CD14-positive monocyte (primary cell): ENCODE measurements around the gene MCC. TPM values are rescaled to one million over a fixed set of nuclear protein-coding genes. Genes with fewer than 3 reads are reported as not detected.

ENCODE experiments used
- DNase-seq, 3 donors: peaks; one replicate each; pipeline ENCODE4 v3.0.0-alpha.2; 2011 to 2022
- H2AFZ ChIP-seq: 2 replicates; pipeline ENCODE4 v1.6.0; 2012; ENCODE audit warnings: mild to moderate bottlenecking, low read depth, low read length, inconsistent platforms; ENCODE audit not compliant: insufficient read depth, poor library complexity, severe bottlenecking
- H3K27ac ChIP-seq, 2 donors: 1 replicate in 1 of 2; 2 replicates in 1 of 2; pipeline ENCODE4 v1.5.1; 2012 to 2013; ENCODE audit warnings: low read length in 2 of 2, control low read depth in 1 of 2, inconsistent platforms in 1 of 2, low read depth in 1 of 2, mild to moderate bottlenecking in 1 of 2
- H3K27me3 ChIP-seq, 2 donors: one replicate each; pipeline versions ENCODE4 v1.6.0 to v1.6.1; 2011 to 2013; ENCODE audit warnings: low read length in 2 of 2; ENCODE audit not compliant: control insufficient read depth in 2 of 2, insufficient read depth in 2 of 2
- H3K36me3 ChIP-seq, 2 donors: replicated peaks in 1 of 2; 1 replicate in 1 of 2; 2 replicates in 1 of 2; pipeline versions ENCODE4 v1.5.1 to v1.6.1; 2012 to 2013; ENCODE audit warnings: low read length in 2 of 2, control low read depth in 1 of 2, inconsistent platforms in 1 of 2, mild to moderate bottlenecking in 1 of 2; ENCODE audit not compliant: insufficient read depth in 2 of 2, control insufficient read depth in 1 of 2
- H3K4me1 ChIP-seq, 2 donors: 1 replicate in 1 of 2; 2 replicates in 1 of 2; pipeline versions ENCODE4 v1.5.1 to v1.6.1; 2012 to 2013; ENCODE audit warnings: low read length in 2 of 2, control low read depth in 1 of 2, inconsistent platforms in 1 of 2, mild to moderate bottlenecking in 1 of 2, moderate library complexity in 1 of 2; ENCODE audit not compliant: insufficient read depth in 2 of 2, control insufficient read depth in 1 of 2
- H3K4me2 ChIP-seq: replicated peaks from 2 replicates; pipeline ENCODE3; 2012; ENCODE audit warnings: low read length, moderate library complexity, mild to moderate bottlenecking; ENCODE audit not compliant: poor library complexity, severe bottlenecking; ENCODE audit errors: extremely low read depth
- H3K4me3 ChIP-seq, 3 experiments: fragments of 200-600 bp in 1 of 3; sonication (generic) in 1 of 3; replicated peaks in 1 of 3; 1 replicate in 2 of 3; 2 replicates in 1 of 3; pipeline ENCODE4 v1.5.1; 2011 to 2013; ENCODE audit warnings: low read length in 3 of 3, mild to moderate bottlenecking in 3 of 3, control low read depth in 2 of 3, low read depth in 2 of 3, inconsistent platforms in 1 of 3, moderate library complexity in 1 of 3
- H3K79me2 ChIP-seq: 2 replicates; pipeline ENCODE4 v1.6.0; 2012; ENCODE audit warnings: mild to moderate bottlenecking, control low read depth, inconsistent platforms, low read length, moderate library complexity; ENCODE audit not compliant: insufficient read depth
- H3K9ac ChIP-seq: 2 replicates; pipeline ENCODE4 v1.6.0; 2017; ENCODE audit warnings: low read length, mild to moderate bottlenecking; ENCODE audit not compliant: insufficient read depth, poor library complexity, severe bottlenecking
- H3K9me3 ChIP-seq, 2 donors: replicated peaks in 1 of 2; 1 replicate in 1 of 2; 2 replicates in 1 of 2; pipeline versions ENCODE4 v1.5.1 to v1.6.1; 2012 to 2013; ENCODE audit warnings: low read length in 2 of 2, control low read depth in 1 of 2; ENCODE audit not compliant: control insufficient read depth in 1 of 2, insufficient read depth in 1 of 2
- H4K20me1 ChIP-seq: 2 replicates; pipeline ENCODE4 v1.6.0; 2012; ENCODE audit warnings: mild to moderate bottlenecking, low read length, control low read depth, moderate library complexity; ENCODE audit not compliant: insufficient read depth
- H3K27ac Mint-ChIP-seq, 7 donors: one replicate each; pipeline ENCODE4 v1.8.0; 2020; ENCODE audit warnings: mild to moderate bottlenecking in 7 of 7, mixed read lengths in 7 of 7, moderate library complexity in 6 of 7, inconsistent platforms in 2 of 7
- H3K27me3 Mint-ChIP-seq, 3 donors: one replicate each; pipeline ENCODE4 v1.8.0; 2021 to 2022; ENCODE audit warnings: low read depth in 3 of 3, mild to moderate bottlenecking in 3 of 3, mixed read lengths in 3 of 3, moderate library complexity in 3 of 3, inconsistent platforms in 1 of 3
- H3K36me3 Mint-ChIP-seq, 2 donors: one replicate each; pipeline ENCODE4 v1.8.0; 2020; ENCODE audit warnings: mixed read lengths in 2 of 2, inconsistent platforms in 1 of 2, mild to moderate bottlenecking in 1 of 2
- H3K4me1 Mint-ChIP-seq: one replicate; pipeline ENCODE4 v1.8.0; 2020; ENCODE audit warnings: mild to moderate bottlenecking, mixed read lengths
- H3K4me3 Mint-ChIP-seq, 2 donors: one replicate each; pipeline ENCODE4 v1.8.0; 2020; ENCODE audit warnings: mild to moderate bottlenecking in 2 of 2, mixed read lengths in 2 of 2, moderate library complexity in 1 of 2
- H3K9me3 Mint-ChIP-seq, 7 donors: one replicate each; pipeline ENCODE4 v1.8.0; 2020 to 2022; ENCODE audit warnings: mixed read lengths in 7 of 7, mild to moderate bottlenecking in 6 of 7, moderate library complexity in 6 of 7, inconsistent platforms in 2 of 7
- CTCF ChIP-seq: fragments of 200-600 bp; IDR thresholded peaks from one replicate; pipeline ENCODE4 v1.8.0; 2022; ENCODE audit warnings: antibody characterized with exemption, mild to moderate bottlenecking
- WGBS: methylation state at CpG from one replicate; pipeline ENCODE4 v1.1.5; 2013; ENCODE audit warnings: missing lambda C conversion rate; ENCODE audit not compliant: insufficient coverage; 5-methylcytosine and 5-hydroxymethylcytosine counted together
- intact Hi-C, 2 donors: fragments of 100-400 bp; cut with micrococcal nuclease; formaldehyde crosslinking; loops; one replicate each; pipeline versions ENCODE4 v1.15.0 to v1.15.1; 2023
- polyA plus RNA-seq, 3 donors: library from polyadenylated mRNA; depleted of rRNA in 1 of 3; unstranded in 2 of 3; stranded (reverse) in 1 of 3; fragments of 300-500 nt in 2 of 3; fragments of >200 nt in 1 of 3; fragmentation: Illumina TruSeq in 2 of 3; gene quantifications; 1 replicate in 2 of 3; 2 replicates in 1 of 3; pipeline ENCODE4 v1.2.3, GENCODE V29; 2012 to 2021

The MCC gene
- polyA plus RNA-seq, 3 donors, result 0.09 TPM; not detected in 2

GRCh38 chr5:113340537-113340936, 147.7 kb downstream of the MCC start:
- no peak for DNase-seq
- Histone ChIP-seq H3K9ac (no peak overlapping the region), H3K36me3 (no peaks in the 10 kb centered on the region), H3K4me2 (no peak overlapping the region), H3K4me3 (no peak overlapping the region), H3K27me3 (peaks cover 0 to 8% of the 10 kb centered on the region in 2 donors), H4K20me1 (no peaks in the 10 kb centered on the region), H3K79me2 (no peaks in the 10 kb centered on the region), H2AFZ (no peak overlapping the region), H3K4me1 (no peaks in the 10 kb centered on the region), H3K27ac (no peak overlapping the region), H3K9me3 (no peaks in the 10 kb centered on the region)
- 60% methylated on average over 7 of the region's 7 CpGs for WGBS
- peaks cover 0 to 3% (median 0%) of the 10 kb centered on the region in 7 donors for H3K9me3 Mint-ChIP-seq
- intact Hi-C loops, result no loop called here
- H3K27ac Mint-ChIP-seq, result no peak overlapping the region
- no peak overlapping the region for H3K4me3 Mint-ChIP-seq
- no peak for TF ChIP-seq CTCF
- no peaks in the 10 kb centered on the region for H3K36me3 Mint-ChIP-seq
- peaks cover 9 to 32% (median 20%) of the 10 kb centered on the region in 3 donors for H3K27me3 Mint-ChIP-seq
- H3K4me1 Mint-ChIP-seq, result peaks cover 1% of the 10 kb centered on the region

GRCh38 chr5:113338628-113339027, 149.6 kb downstream of the MCC start:
- Mint-ChIP-seq H3K4me1 (peaks cover 1% of the 10 kb centered on the region), H3K27ac (no peak overlapping the region), H3K36me3 (no peaks in the 10 kb centered on the region), H3K4me3 (no peak overlapping the region), H3K27me3 (peaks cover 9 to 27% (median 16%) of the 10 kb centered on the region in 3 donors), H3K9me3 (peaks cover 0 to 3% (median 0%) of the 10 kb centered on the region in 7 donors)
- H3K4me1 ChIP-seq, result no peaks in the 10 kb centered on the region
- no CpG with 5 or more reads among the region's 3 CpGs for WGBS
- no peak overlapping the region for H3K27ac ChIP-seq
- no peaks in the 10 kb centered on the region for H4K20me1 ChIP-seq
- no peaks in the 10 kb centered on the region for H3K36me3 ChIP-seq
- H3K9ac ChIP-seq, result no peak overlapping the region
- no peak for TF ChIP-seq CTCF
- H3K4me2 ChIP-seq, result no peak overlapping the region
- H3K4me3 ChIP-seq, result no peak overlapping the region
- peaks cover 0 to 8% of the 10 kb centered on the region in 2 donors for H3K27me3 ChIP-seq
- H3K79me2 ChIP-seq, result no peaks in the 10 kb centered on the region
- no peak for DNase-seq
- no peak overlapping the region for H2AFZ ChIP-seq
- no peaks in the 10 kb centered on the region for H3K9me3 ChIP-seq
- intact Hi-C loops, result no loop called here
